K562 (cell line): Measurements from ENCODE around the gene ARHGEF26. TPM values are rescaled to one million over a fixed set of nuclear protein-coding genes. Genes with fewer than 3 reads are reported as not detected.

Experiments used
- ATAC-seq: fragments of 200-7000 bp; cut with Tn5 transposase; 3 replicates; pipeline ENCODE4 v1.9.1; 2020; ENCODE audit warnings: moderate library complexity
- BruUV-seq: library from RNA; stranded (reverse); fragments of 400-500 nt; replicated peaks from 2 replicates; lab custom pipeline; 2021; lab: Mats Ljungman, UMichigan
- CTCF ChIA-PET: fragments of 300-600 bp; formaldehyde crosslinking; extraction: SDS; loops from one replicate; lab custom pipeline; 2021; ENCODE audit warnings: low intra/inter-chr PET ratio; lab: Yijun Ruan, JAX
- POLR2A ChIA-PET: fragments of 300-600, 350-650 bp; sonication (Branson Sonifier 250); formaldehyde crosslinking; extraction: SDS; loops from one replicate; lab custom pipeline; 2021; ENCODE audit warnings: antibody characterized with exemption, inconsistent platforms; lab: Yijun Ruan, JAX
- DNase-seq, 4 experiments: peaks; one replicate each; pipeline versions ENCODE4 v3.0.0 to v3.0.0-alpha.2; 2011 to 2018; ENCODE audit warnings: low spot score in 3 of 4, mixed read lengths in 3 of 4; ENCODE audit errors: extremely low read depth in 1 of 4
- FAIRE-seq: peaks from 2 replicates; lab custom pipeline; 2011; peaks lifted over from hg19 to GRCh38; lab: Jason Lieb, UNC
- H2AFZ ChIP-seq: 2 replicates; pipeline ENCODE4 v1.6.0; 2011; ENCODE audit warnings: low read depth, low read length, control low read depth, inconsistent platforms
- H3K27ac ChIP-seq: fragments of 200-600 bp; 3 replicates; pipeline ENCODE4 v1.8.0; 2011; ENCODE audit warnings: low read depth, mild to moderate bottlenecking, control low read depth, inconsistent platforms, low read length, moderate library complexity, mixed read lengths; ENCODE audit errors: extremely low read depth
- H3K27me3 ChIP-seq, 2 experiments: fragments of 300-600 bp in 1 of 2; 2 replicates in 1 of 2; 3 replicates in 1 of 2; pipeline versions ENCODE4 v1.6.0 to v1.8.0; 2011; ENCODE audit warnings: inconsistent platforms in 2 of 2, low read length in 2 of 2, mild to moderate bottlenecking in 1 of 2, mixed read lengths in 1 of 2, moderate library complexity in 1 of 2; ENCODE audit not compliant: control insufficient read depth in 2 of 2, insufficient read depth in 2 of 2
- H3K36me3 ChIP-seq: fragments of 300-600 bp; 3 replicates; pipeline ENCODE4 v1.8.0; 2011; ENCODE audit warnings: mild to moderate bottlenecking, low read length, inconsistent platforms; ENCODE audit not compliant: control insufficient read depth, insufficient read depth
- H3K4me1 ChIP-seq, 2 experiments: fragments of 200-600 bp in 1 of 2; replicated peaks in 1 of 2; 2 replicates in 1 of 2; 3 replicates in 1 of 2; pipeline versions ENCODE4 v1.5.1 to v1.8.0; 2011; ENCODE audit warnings: inconsistent platforms in 2 of 2, low read length in 2 of 2, mild to moderate bottlenecking in 1 of 2, mixed read lengths in 1 of 2, moderate library complexity in 1 of 2; ENCODE audit not compliant: control insufficient read depth in 2 of 2, insufficient read depth in 2 of 2
- H3K4me2 ChIP-seq: 2 replicates; pipeline ENCODE4 v1.6.1; 2011; ENCODE audit warnings: low read length, control low read depth, inconsistent platforms, mixed read lengths; ENCODE audit not compliant: insufficient read depth
- H3K4me3 ChIP-seq: fragments of 200-600 bp; sonication (generic), shearing (Covaris generic); 2 replicates; pipeline ENCODE4 v1.5.1; 2016; ENCODE audit warnings: control low read depth, inconsistent platforms
- H3K79me2 ChIP-seq: fragments of 200-600 bp; 3 replicates; pipeline ENCODE4 v1.8.0; 2011; ENCODE audit warnings: low read length, inconsistent platforms; ENCODE audit not compliant: control insufficient read depth, insufficient read depth
- H3K9ac ChIP-seq, 2 experiments: 2 replicates each; pipeline versions ENCODE4 v1.6.0 to v1.6.1; 2011; ENCODE audit warnings: low read depth in 2 of 2, low read length in 2 of 2, control low read depth in 1 of 2, inconsistent platforms in 1 of 2, mild to moderate bottlenecking in 1 of 2, mixed read lengths in 1 of 2; ENCODE audit not compliant: insufficient read depth in 1 of 2
- H3K9me1 ChIP-seq: one replicate; pipeline ENCODE4 v1.6.0; 2011; ENCODE audit warnings: inconsistent platforms, mild to moderate bottlenecking, low read length, moderate library complexity; ENCODE audit not compliant: control insufficient read depth, insufficient read depth
- H3K9me3 ChIP-seq: replicated peaks from 2 replicates; pipeline ENCODE4 v1.5.1; 2011; ENCODE audit warnings: low read depth, low read length, inconsistent platforms; ENCODE audit not compliant: control insufficient read depth, insufficient read depth
- H4K20me1 ChIP-seq: replicated peaks from 2 replicates; pipeline ENCODE4 v1.6.1; 2011; ENCODE audit warnings: low read length, inconsistent platforms, mixed read lengths; ENCODE audit not compliant: control insufficient read depth, insufficient read depth
- BHLHE40 ChIP-seq: IDR thresholded peaks from 2 replicates; pipeline ENCODE4 v1.6.1; 2011; ENCODE audit warnings: low read length, improper control_type of control experiment
- DDX20 ChIP-seq: fragments of 450-650 bp; IDR thresholded peaks from 2 replicates; pipeline ENCODE4 v1.6.1; 2016; ENCODE audit warnings: missing genetic modification characterization, low read depth, mild to moderate bottlenecking, missing compliant biosample characterization, moderate library complexity
- MCM2 ChIP-seq: fragments of 450-650 bp; IDR thresholded peaks from 2 replicates; pipeline ENCODE4 v1.6.1; 2017; ENCODE audit warnings: low read depth, mild to moderate bottlenecking
- TCFL5 ChIP-seq: fragments of 250-450 bp; sonication (Bioruptor Pico); conservative IDR thresholded peaks from 2 replicates; pipeline ENCODE4 v1.6.1; 2021; ENCODE audit warnings: mild to moderate bottlenecking, moderate library complexity, matching md5 sums
- ZFPM2 ChIP-seq: fragments of 250-450 bp; sonication (Bioruptor Pico); IDR thresholded peaks from 2 replicates; pipeline ENCODE4 v1.5.1; 2022; ENCODE audit warnings: mild to moderate bottlenecking
- ZNF121 ChIP-seq: sonication (generic); formaldehyde crosslinking; conservative IDR thresholded peaks from 2 replicates; pipeline ENCODE4 v1.8.0; 2022; ENCODE audit warnings: missing genetic modification reagents
- WGBS: fragments of 100-300 bp; shearing (Covaris generic); methylation state at CpG from one replicate; pipeline ENCODE4 v1.1.6; 2016; ENCODE audit warnings: low coverage, mixed read lengths; ENCODE audit not compliant: insufficient coverage; ENCODE audit errors: missing lambda C conversion rate; 5-methylcytosine and 5-hydroxymethylcytosine counted together
- in situ Hi-C: fragments of 300-500 bp; cut with MboI; formaldehyde crosslinking; loops from 4 replicates; pipeline ENCODE4 v1.15.0; 2018; ENCODE audit warnings: inconsistent platforms, mixed read lengths
- intact Hi-C: fragments of 100-400 bp; cut with micrococcal nuclease; formaldehyde crosslinking; loops from 2 replicates; pipeline ENCODE4 v1.14.2; 2022
- polyA plus RNA-seq, 8 experiments: library from polyadenylated mRNA; depleted of rRNA in 4 of 8; stranded (reverse) in 5 of 8; unstranded in 3 of 8; fragments of >200 nt; fragmentation: Nextera tagmentation in 2 of 8; fragmentation: Illumina TruSeq in 1 of 8; extraction: Ambion mirVana in 2 of 8; extraction: Trizol in 1 of 8; gene quantifications; 2 replicates each; pipeline versions ENCODE4 v1.2.1 to v1.2.3, GENCODE V29; 2011 to 2014; ENCODE audit warnings: inconsistent platforms in 1 of 8, missing spikeins in 1 of 8
- total RNA-seq, 7 experiments: library from RNA; depleted of rRNA in 6 of 7; stranded (reverse); fragments of >200 nt in 6 of 7; fragmentation: Illumina TruSeq in 2 of 7; extraction: Trizol in 2 of 7; gene quantifications; 2 replicates each; pipeline versions ENCODE4 v1.2.1 to v1.2.3, GENCODE V29; 2011 to 2021; ENCODE audit warnings: low replicate concordance in 1 of 7

ARHGEF26 gene
- total and polyA plus RNA-seq, 9 of the 15 experiments (the other 6 are each of a cell fraction or from before 2014, with no cell fraction given) = 0.01 to 0.11 (median 0.04) TPM; not detected in 2

GRCh38 chr3:154168998-154169795, 48.0 kb downstream of the ARHGEF26 start:
- BruUV-seq = no TSS peak
- FAIRE-seq = no peak
- H3K9me3 ChIP-seq = no peaks in the 10 kb centered on the region

GRCh38 chr3:154169796-154170110, 48.6 kb downstream of the ARHGEF26 start:
- in situ Hi-C loops (no loop called here), intact Hi-C loops (no loop called here)
- ChIA-PET CTCF (no interaction called here), POLR2A (interaction anchor here (0.9 kb wide), 1 partner anchor 16 kb away, joined by 3 read pairs; no protein-coding TSS in a partner anchor)
- H3K9me1 ChIP-seq = no peaks in the 10 kb centered on the region
- no peaks in the 10 kb centered on the region for H4K20me1 ChIP-seq
- FAIRE-seq (no peak), DNase-seq (no peak), ATAC-seq (no peak)
- H3K4me1 ChIP-seq = no peaks in the 10 kb centered on the region
- H3K36me3 ChIP-seq = no peaks in the 10 kb centered on the region
- H3K27ac ChIP-seq = no peak overlapping the region
- H3K9me3 ChIP-seq = no peaks in the 10 kb centered on the region
- no peak overlapping the region for H3K9ac ChIP-seq
- no peaks in the 10 kb centered on the region for H3K27me3 ChIP-seq
- no peak overlapping the region for H2AFZ ChIP-seq
- no peak for TF ChIP-seq TCFL5 (CRISPR knock-in tag)
- TF ChIP-seq DDX20 (tag) = no peak
- no peak for TF ChIP-seq BHLHE40
- TF ChIP-seq ZFPM2 (CRISPR knock-in tag) = no peak
- no TSS peak for BruUV-seq
- 0% methylated on average over 1 of the region's 1 CpG for WGBS
- H3K79me2 ChIP-seq = no peaks in the 10 kb centered on the region
- no peak overlapping the region for H3K4me3 ChIP-seq
- H3K4me2 ChIP-seq = no peak overlapping the region

More at GRCh38 chr3:154168998-154169795, 48.0 kb downstream of the ARHGEF26 start:
- in situ Hi-C loops (no loop called here), intact Hi-C loops (no loop called here)
- no peak for ATAC-seq
- H3K27ac ChIP-seq = no peak overlapping the region
- H3K79me2 ChIP-seq = no peaks in the 10 kb centered on the region
- CTCF ChIA-PET = no interaction called here
- H3K4me1 ChIP-seq = no peaks in the 10 kb centered on the region
- no peak overlapping the region for H2AFZ ChIP-seq
- H3K9me1 ChIP-seq = no peaks in the 10 kb centered on the region
- 2% methylated on average over 9 of the region's 9 CpGs for WGBS
- no peaks in the 10 kb centered on the region for H3K27me3 ChIP-seq
- no peak overlapping the region for H3K4me3 ChIP-seq
- no peaks in the 10 kb centered on the region for H4K20me1 ChIP-seq
- no peak overlapping the region for H3K9ac ChIP-seq
- no peak overlapping the region for H3K4me2 ChIP-seq
- no peak for TF ChIP-seq MCM2
- TF ChIP-seq ZNF121 (CRISPR knock-in tag) = no peak
- DNase-seq = no peak
- no peaks in the 10 kb centered on the region for H3K36me3 ChIP-seq
- POLR2A ChIA-PET = no interaction called here
